GM18511 (cell line): Measurements from ENCODE around the gene ASTN2.
A peak's percentile ranks its signal among the peaks of the same experiment; 100 is the strongest.
"Not testable (repeated sequence)": the region's sequence is repeated elsewhere in the genome, so short reads cannot be mapped to it uniquely, and the experiment has no call there.

Source experiments
- ATAC-seq: cut with Tn5 transposase; IDR thresholded peaks from one replicate; pipeline ENCODE4 v1.9.1; 2021; ENCODE audit warnings: mild to moderate bottlenecking, moderate library complexity; ENCODE audit not compliant: unreplicated experiment

ASTN2 gene

GRCh38 chr9:116891424-116891823 lies 523.4 kb downstream of the ASTN2 start:
- no peak for ATAC-seq

GRCh38 chr9:116888476-116888875 lies 526.4 kb downstream of the ASTN2 start:
- not testable (repeated sequence) for ATAC-seq

- ATAC-seq = no peak
Observed at GRCh38 chr9:116888066-116888465, 526.8 kb downstream of the ASTN2 start.

- ATAC-seq = no peak
Observed at GRCh38 chr9:116883676-116884075, 531.2 kb downstream of the ASTN2 start.

GRCh38 chr9:116877072-116877471 lies 537.8 kb downstream of the ASTN2 start:
- ATAC-seq = no peak

GRCh38 chr9:116875576-116875975 lies 539.3 kb downstream of the ASTN2 start:
- no peak for ATAC-seq

GRCh38 chr9:116873937-116874914 lies 540.6 kb downstream of the ASTN2 start:
- no peak for ATAC-seq

- no peak for ATAC-seq
Observed at GRCh38 chr9:116873491-116873890, 541.4 kb downstream of the ASTN2 start.

GRCh38 chr9:116870566-116870965 lies 544.3 kb downstream of the ASTN2 start:
- ATAC-seq = no peak

- peak; percentile 68 for ATAC-seq
Observed at GRCh38 chr9:116868201-116868600, 546.7 kb downstream of the ASTN2 start.

- ATAC-seq = no peak
Observed at GRCh38 chr9:116861321-116861720, 553.5 kb downstream of the ASTN2 start.

GRCh38 chr9:116860509-116861120 lies 554.2 kb downstream of the ASTN2 start:
- ATAC-seq = peak; percentile 82

- no peak for ATAC-seq
Observed at GRCh38 chr9:116859763-116860162, 555.1 kb downstream of the ASTN2 start.

- ATAC-seq = no peak
Observed at GRCh38 chr9:116857321-116857720, 557.5 kb downstream of the ASTN2 start.

- no peak for ATAC-seq
Observed at GRCh38 chr9:116855881-116856662, 558.8 kb downstream of the ASTN2 start.

GRCh38 chr9:116849721-116850120 lies 565.1 kb downstream of the ASTN2 start:
- no peak for ATAC-seq

- ATAC-seq = no peak
Observed at GRCh38 chr9:116844621-116845020, 570.2 kb downstream of the ASTN2 start.

GRCh38 chr9:116843863-116844620 lies 570.8 kb downstream of the ASTN2 start:
- no peak for ATAC-seq

- ATAC-seq = no peak
Observed at GRCh38 chr9:116842658-116843057, 572.2 kb downstream of the ASTN2 start.

GRCh38 chr9:116838468-116838867 lies 576.4 kb downstream of the ASTN2 start:
- ATAC-seq = not testable (repeated sequence)
